ENCODE results near the gene GRAMD2B. TPM values are rescaled to one million over a fixed set of nuclear protein-coding genes. Genes with fewer than 3 reads are reported as not detected.
A peak's percentile ranks its signal among the peaks of the same experiment; 100 is the strongest.

Gene GRAMD2B
- total and polyA plus RNA-seq, 12 donors: 4.0 to 80.9 (median 25.2) TPM

GRCh38 chr5:126481243-126481642 lies 58.0 kb downstream of the GRAMD2B start:
- Histone ChIP-seq H3K4me1 (replicated peaks in 1 of 2) (peaks cover 16 to 28% of the 10 kb centered on the region in 2 donors), H3K27me3 (no peaks in the 10 kb centered on the region), H3K27ac (no peak overlapping the region), H3K4me3 (no peak overlapping the region), H3K36me3 (replicated peaks in 1 of 2) (peaks cover 0 to 42% of the 10 kb centered on the region in 2 donors), H3K9me3 (replicated peaks in 1 of 3) (no peaks in the 10 kb centered on the region)
- intact Hi-C loops (cut with DNase I): no loop called here
- TF ChIP-seq POLR2A (IDR thresholded peaks at IDR 0.05): no peak
- no peak for TF ChIP-seq CTCF (IDR thresholded peaks at IDR 0.05)
- 92 to 96% (median 94%) methylated on average over 2 of the region's 2 CpGs for WGBS, 4 donors
- no peak for DNase-seq

- peak overlapping the region in 1 of 5 donors; percentile 22 for H3K27ac ChIP-seq
- H3K36me3 ChIP-seq (replicated peaks in 1 of 2): peaks cover 0 to 55% of the 10 kb centered on the region in 2 donors
- no peaks in the 10 kb centered on the region for H3K27me3 ChIP-seq
- 42 to 63% (median 46%) methylated on average over 1 of the region's 1 CpG for WGBS, 4 donors
- H3K4me1 ChIP-seq (replicated peaks in 1 of 2): peaks cover 11 to 31% of the 10 kb centered on the region in 2 donors
- intact Hi-C loops (cut with DNase I): no loop called here
- no peak for DNase-seq
- H3K9me3 ChIP-seq (replicated peaks in 1 of 3): no peaks in the 10 kb centered on the region
- TF ChIP-seq POLR2A (IDR thresholded peaks at IDR 0.05) (no peak), CTCF (IDR thresholded peaks at IDR 0.05) (no peak)
- H3K4me3 ChIP-seq: no peak overlapping the region
Observed at GRCh38 chr5:126482591-126482990, 59.4 kb downstream of the GRAMD2B start.

- 61 to 78% (median 72%) methylated on average over 3 of the region's 3 CpGs for WGBS, 4 donors
- no peak for DNase-seq
- TF ChIP-seq POLR2A (IDR thresholded peaks at IDR 0.05) (no peak), CTCF (IDR thresholded peaks at IDR 0.05) (no peak)
- Histone ChIP-seq H3K27me3 (no peaks in the 10 kb centered on the region), H3K9me3 (replicated peaks in 1 of 3) (no peaks in the 10 kb centered on the region), H3K27ac (peak overlapping the region in 2 of 5 donors; percentile 22 to 42), H3K4me1 (replicated peaks in 1 of 2) (peaks cover 9 to 32% of the 10 kb centered on the region in 2 donors), H3K4me3 (no peak overlapping the region), H3K36me3 (replicated peaks in 1 of 2) (peaks cover 0 to 61% of the 10 kb centered on the region in 2 donors)
- intact Hi-C loops (cut with DNase I): no loop called here
Observed at GRCh38 chr5:126483156-126483555, 59.9 kb downstream of the GRAMD2B start.

GRCh38 chr5:126484253-126484652 lies 61.0 kb downstream of the GRAMD2B start:
- no peak for TF ChIP-seq POLR2A (IDR thresholded peaks at IDR 0.05)
- TF ChIP-seq CTCF (IDR thresholded peaks at IDR 0.05): no peak
- 95 to 100% (median 96%) methylated on average over 2 of the region's 2 CpGs for WGBS, 4 donors
- Histone ChIP-seq H3K4me3 (no peak overlapping the region), H3K4me1 (replicated peaks in 1 of 2) (peaks cover 6 to 33% of the 10 kb centered on the region in 2 donors), H3K27ac (no peak overlapping the region), H3K27me3 (no peaks in the 10 kb centered on the region), H3K9me3 (replicated peaks in 1 of 3) (no peaks in the 10 kb centered on the region), H3K36me3 (replicated peaks in 1 of 2) (peaks cover 0 to 72% of the 10 kb centered on the region in 2 donors)
- no peak for DNase-seq
- intact Hi-C loops (cut with DNase I): no loop called here
